Measurements from ENCODE around the gene RFNG.

- no peak for TF ChIP-seq CTCF (IDR thresholded peaks at IDR 0.05)
- no peak for TF ChIP-seq POLR2A (IDR thresholded peaks at IDR 0.05)
These were observed 3.6 kb downstream of the RFNG start for GRCh38 chr17:82047914-82048570.
